GM12872 (cell line): Measurements from ENCODE around the gene COMMD6.

Source experiments
- CTCF ChIP-seq: IDR thresholded peaks from 3 replicates; pipeline ENCODE4 v1.5.1; 2011; ENCODE audit warnings: low read depth, mild to moderate bottlenecking, low read length, moderate library complexity; ENCODE audit not compliant: insufficient read depth

The COMMD6 gene

GRCh38 chr13:75518439-75519088 lies 19.1 kb downstream of the COMMD6 start:
- TF ChIP-seq CTCF, result no peak

GRCh38 chr13:75514080-75514995 lies 23.3 kb downstream of the COMMD6 start:
- TF ChIP-seq CTCF, result no peak

GRCh38 chr13:75513271-75513670 lies 24.4 kb downstream of the COMMD6 start:
- no peak for TF ChIP-seq CTCF

- no peak for TF ChIP-seq CTCF
Observed at GRCh38 chr13:75512253-75512652, 25.4 kb downstream of the COMMD6 start.

GRCh38 chr13:75511051-75511625 lies 26.5 kb downstream of the COMMD6 start:
- no peak for TF ChIP-seq CTCF

- TF ChIP-seq CTCF, result no peak
Observed at GRCh38 chr13:75508002-75508548, 29.6 kb downstream of the COMMD6 start.
